ENCODE data around the gene TDRD1.

DNA sequence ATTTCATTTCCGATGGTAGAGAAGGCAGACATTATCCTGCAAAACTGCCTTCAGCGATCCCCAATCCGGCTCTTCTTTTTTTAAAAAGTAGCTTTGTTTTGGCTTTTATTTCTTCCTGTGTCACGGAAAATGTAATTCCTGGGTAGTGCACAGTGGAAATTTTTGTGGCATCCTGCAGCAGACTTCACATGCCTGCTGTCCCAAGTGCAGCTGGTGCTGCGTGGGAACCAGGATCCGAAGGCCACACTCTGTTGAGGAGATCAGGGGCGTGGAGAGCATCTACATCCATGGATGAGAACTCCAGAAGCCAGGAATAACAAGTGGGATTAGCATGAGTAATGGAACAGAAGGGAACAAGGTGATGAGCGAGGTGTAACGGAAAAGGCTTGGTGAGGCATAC is 64.5 kb downstream of the TDRD1 start:
- TF ChIP-seq POLR2A (IDR thresholded peaks at IDR 0.05) = no peak
- TF ChIP-seq POLR2AphosphoS5 (IDR thresholded peaks at IDR 0.05) = no peak

Data from suprapubic skin (tissue), 4 donors.